Neuron (in vitro differentiated cells): ENCODE results near the gene AKNA.
A peak's percentile ranks its signal among the peaks of the same experiment; 100 is the strongest.

Experiments
- H2AFZ ChIP-seq: one replicate; pipeline ENCODE4 v1.6.1; 2013; ENCODE audit warnings: low read depth, mild to moderate bottlenecking, inconsistent platforms, low read length, moderate library complexity
- H3K27me3 ChIP-seq: one replicate; pipeline ENCODE4 v1.6.1; 2013; ENCODE audit warnings: low read length; ENCODE audit not compliant: insufficient read depth
- H3K36me3 ChIP-seq: one replicate; pipeline ENCODE4 v1.6.1; 2013; ENCODE audit warnings: low read length; ENCODE audit not compliant: insufficient read depth
- H3K4me1 ChIP-seq: one replicate; pipeline ENCODE4 v1.6.1; 2013; ENCODE audit warnings: low read length; ENCODE audit not compliant: insufficient read depth
- H3K4me3 ChIP-seq: 2 replicates; pipeline ENCODE4 v1.5.1; 2013; ENCODE audit warnings: mild to moderate bottlenecking, low read length, moderate library complexity
- H3K9me3 ChIP-seq: one replicate; pipeline ENCODE4 v1.6.1; 2013; ENCODE audit warnings: low read length

Gene AKNA

GRCh38 chr9:114388357-114388682, 538 bp upstream of the AKNA start:
- Histone ChIP-seq H3K4me1 (peaks cover 29% of the 10 kb centered on the region), H2AFZ (no peak overlapping the region), H3K4me3 (peak overlapping the region; percentile 63), H3K36me3 (no peaks in the 10 kb centered on the region), H3K27me3 (no peaks in the 10 kb centered on the region), H3K9me3 (no peaks in the 10 kb centered on the region)

- peak overlapping the region; percentile 63 for H3K4me3 ChIP-seq
- H3K27me3 ChIP-seq: no peaks in the 10 kb centered on the region
- H3K36me3 ChIP-seq: no peaks in the 10 kb centered on the region
- H2AFZ ChIP-seq: peak overlapping the region; percentile 43
- H3K4me1 ChIP-seq: peaks cover 31% of the 10 kb centered on the region
- no peaks in the 10 kb centered on the region for H3K9me3 ChIP-seq
These were observed 699 bp downstream of the AKNA start for GRCh38 chr9:114386886-114387679.

- H3K36me3 ChIP-seq: no peaks in the 10 kb centered on the region
- no peaks in the 10 kb centered on the region for H3K9me3 ChIP-seq
- no peaks in the 10 kb centered on the region for H3K27me3 ChIP-seq
- H3K4me1 ChIP-seq: peaks cover 31% of the 10 kb centered on the region
- peak overlapping the region; percentile 63 for H3K4me3 ChIP-seq
- H2AFZ ChIP-seq: no peak overlapping the region
These were observed 1.4 kb downstream of the AKNA start for GRCh38 chr9:114386361-114386885.

- Histone ChIP-seq H3K27me3 (no peaks in the 10 kb centered on the region), H2AFZ (no peak overlapping the region), H3K9me3 (no peaks in the 10 kb centered on the region), H3K36me3 (no peaks in the 10 kb centered on the region), H3K4me1 (peaks cover 31% of the 10 kb centered on the region), H3K4me3 (no peak overlapping the region)
These were observed 2.2 kb downstream of the AKNA start for GRCh38 chr9:114385397-114386181.

- H3K4me1 ChIP-seq: peaks cover 31% of the 10 kb centered on the region
- no peaks in the 10 kb centered on the region for H3K9me3 ChIP-seq
- H3K4me3 ChIP-seq: no peak overlapping the region
These were observed 2.9 kb downstream of the AKNA start for GRCh38 chr9:114384836-114385396.

GRCh38 chr9:114384341-114384740, 3.4 kb downstream of the AKNA start:
- Histone ChIP-seq H2AFZ (no peak overlapping the region), H3K9me3 (no peaks in the 10 kb centered on the region), H3K36me3 (no peaks in the 10 kb centered on the region), H3K27me3 (no peaks in the 10 kb centered on the region), H3K4me3 (no peak overlapping the region), H3K4me1 (peaks cover 31% of the 10 kb centered on the region)

More at GRCh38 chr9:114384836-114385396, 2.9 kb downstream of the AKNA start:
- Histone ChIP-seq H3K36me3 (no peaks in the 10 kb centered on the region), H2AFZ (no peak overlapping the region), H3K27me3 (no peaks in the 10 kb centered on the region)

GRCh38 chr9:114383521-114384231, 4.1 kb downstream of the AKNA start:
- H2AFZ ChIP-seq: no peak overlapping the region
- no peaks in the 10 kb centered on the region for H3K36me3 ChIP-seq
- H3K4me1 ChIP-seq: peaks cover 31% of the 10 kb centered on the region
- no peak overlapping the region for H3K4me3 ChIP-seq
- no peaks in the 10 kb centered on the region for H3K9me3 ChIP-seq
- no peaks in the 10 kb centered on the region for H3K27me3 ChIP-seq

GRCh38 chr9:114382699-114383520, 4.9 kb downstream of the AKNA start:
- peaks cover 28% of the 10 kb centered on the region for H3K4me1 ChIP-seq
- H3K27me3 ChIP-seq: no peaks in the 10 kb centered on the region
- H3K9me3 ChIP-seq: no peaks in the 10 kb centered on the region
- no peak overlapping the region for H3K4me3 ChIP-seq
- H3K36me3 ChIP-seq: no peaks in the 10 kb centered on the region
- H2AFZ ChIP-seq: no peak overlapping the region

- H3K27me3 ChIP-seq: no peaks in the 10 kb centered on the region
- H3K9me3 ChIP-seq: no peaks in the 10 kb centered on the region
- no peaks in the 10 kb centered on the region for H3K36me3 ChIP-seq
- H3K4me1 ChIP-seq: peaks cover 20% of the 10 kb centered on the region
- no peak overlapping the region for H2AFZ ChIP-seq
- no peak overlapping the region for H3K4me3 ChIP-seq
These were observed 8.9 kb downstream of the AKNA start for GRCh38 chr9:114378883-114379282.

- Histone ChIP-seq H3K27me3 (no peaks in the 10 kb centered on the region), H3K36me3 (no peaks in the 10 kb centered on the region), H3K4me1 (peaks cover 15% of the 10 kb centered on the region), H3K9me3 (no peaks in the 10 kb centered on the region), H3K4me3 (no peak overlapping the region), H2AFZ (no peak overlapping the region)
These were observed 9.8 kb downstream of the AKNA start for GRCh38 chr9:114378016-114378415.

GRCh38 chr9:114376586-114377445, 11.0 kb downstream of the AKNA start:
- Histone ChIP-seq H3K27me3 (no peaks in the 10 kb centered on the region), H3K4me1 (peaks cover 15% of the 10 kb centered on the region), H2AFZ (no peak overlapping the region), H3K9me3 (no peaks in the 10 kb centered on the region), H3K4me3 (no peak overlapping the region), H3K36me3 (no peaks in the 10 kb centered on the region)
